Measurements from ENCODE around the gene CLCN3.

DNA sequence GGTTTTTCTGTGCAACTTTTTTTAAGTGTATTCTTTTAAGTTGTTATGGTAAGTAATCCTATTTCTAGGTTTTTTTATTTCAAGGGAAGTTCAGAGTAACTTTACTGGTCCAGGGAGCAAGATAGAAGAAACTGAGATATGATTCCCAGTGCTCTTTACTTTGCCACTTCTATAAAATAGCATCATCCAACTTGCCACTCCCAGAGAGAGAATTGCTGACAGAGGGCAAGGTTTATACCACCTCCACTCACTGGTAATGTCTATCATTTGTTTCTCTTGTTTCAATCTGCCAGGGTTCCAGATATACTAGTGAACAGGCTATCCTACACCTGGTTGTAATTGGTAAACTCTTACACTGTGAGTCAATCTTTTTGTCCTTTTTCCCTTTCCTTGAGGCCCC is 3.5 kb upstream of the CLCN3 start:
- TF ChIP-seq CTCF (IDR thresholded peaks at IDR 0.05) (no peak), EZH2 (IDR thresholded peaks at IDR 0.05) (no peak)
